ENCODE results near the gene SLC16A1.
"Not testable (repeated sequence)": the region's sequence is repeated elsewhere in the genome, so short reads cannot be mapped to it uniquely, and the experiment has no call there.

The SLC16A1 gene, protein sequence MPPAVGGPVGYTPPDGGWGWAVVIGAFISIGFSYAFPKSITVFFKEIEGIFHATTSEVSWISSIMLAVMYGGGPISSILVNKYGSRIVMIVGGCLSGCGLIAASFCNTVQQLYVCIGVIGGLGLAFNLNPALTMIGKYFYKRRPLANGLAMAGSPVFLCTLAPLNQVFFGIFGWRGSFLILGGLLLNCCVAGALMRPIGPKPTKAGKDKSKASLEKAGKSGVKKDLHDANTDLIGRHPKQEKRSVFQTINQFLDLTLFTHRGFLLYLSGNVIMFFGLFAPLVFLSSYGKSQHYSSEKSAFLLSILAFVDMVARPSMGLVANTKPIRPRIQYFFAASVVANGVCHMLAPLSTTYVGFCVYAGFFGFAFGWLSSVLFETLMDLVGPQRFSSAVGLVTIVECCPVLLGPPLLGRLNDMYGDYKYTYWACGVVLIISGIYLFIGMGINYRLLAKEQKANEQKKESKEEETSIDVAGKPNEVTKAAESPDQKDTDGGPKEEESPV
- 50.4 to 214 reads per million in 2 experiments for total RNA-seq

DNA sequence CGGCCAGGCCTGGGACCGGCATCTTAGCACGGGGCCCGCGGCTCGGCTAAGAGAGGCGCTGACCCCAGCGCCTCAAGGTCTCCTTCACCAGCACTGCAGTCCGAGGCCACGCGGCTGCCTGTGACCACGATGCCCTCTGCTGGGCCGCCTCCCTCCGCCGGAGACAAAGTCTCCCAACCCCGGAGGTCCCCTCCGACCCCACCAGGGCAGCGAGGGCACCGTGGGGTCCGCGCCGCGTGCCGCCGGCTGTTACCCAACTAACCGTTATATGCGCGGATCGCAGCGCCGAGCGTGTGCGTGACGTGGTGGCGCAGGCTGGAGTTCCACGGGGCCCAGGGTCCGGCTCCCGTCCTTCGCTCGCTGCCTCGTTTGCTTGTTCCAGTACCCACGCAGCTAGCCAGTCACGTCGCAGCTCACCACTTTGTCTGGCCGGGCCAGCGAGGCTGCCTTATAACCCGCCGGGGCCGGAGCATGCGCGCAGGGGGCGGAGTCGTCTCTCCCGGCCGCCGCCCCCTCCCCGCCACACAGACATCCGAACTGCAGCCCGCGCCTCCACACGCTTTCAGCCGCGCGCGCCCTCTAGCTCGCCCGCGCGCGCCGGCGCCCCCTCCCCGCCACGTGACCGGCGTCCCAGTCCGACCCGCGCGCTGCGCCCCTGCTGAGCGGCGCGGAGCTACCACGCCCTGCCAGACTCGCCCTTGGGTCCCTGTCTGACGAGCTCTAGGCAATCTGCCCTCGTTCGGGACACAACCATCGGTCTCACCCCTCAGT, at the start of gene SLC16A1:
Gene SLC16A1 (minus strand): TSS at position 424 of the 771 bp plus-strand sequence. CDS start 26,888 bp downstream, outside the sequence.
- peak; percentile 83 for DNase-seq (ENCODE audit: low read depth)

DNA sequence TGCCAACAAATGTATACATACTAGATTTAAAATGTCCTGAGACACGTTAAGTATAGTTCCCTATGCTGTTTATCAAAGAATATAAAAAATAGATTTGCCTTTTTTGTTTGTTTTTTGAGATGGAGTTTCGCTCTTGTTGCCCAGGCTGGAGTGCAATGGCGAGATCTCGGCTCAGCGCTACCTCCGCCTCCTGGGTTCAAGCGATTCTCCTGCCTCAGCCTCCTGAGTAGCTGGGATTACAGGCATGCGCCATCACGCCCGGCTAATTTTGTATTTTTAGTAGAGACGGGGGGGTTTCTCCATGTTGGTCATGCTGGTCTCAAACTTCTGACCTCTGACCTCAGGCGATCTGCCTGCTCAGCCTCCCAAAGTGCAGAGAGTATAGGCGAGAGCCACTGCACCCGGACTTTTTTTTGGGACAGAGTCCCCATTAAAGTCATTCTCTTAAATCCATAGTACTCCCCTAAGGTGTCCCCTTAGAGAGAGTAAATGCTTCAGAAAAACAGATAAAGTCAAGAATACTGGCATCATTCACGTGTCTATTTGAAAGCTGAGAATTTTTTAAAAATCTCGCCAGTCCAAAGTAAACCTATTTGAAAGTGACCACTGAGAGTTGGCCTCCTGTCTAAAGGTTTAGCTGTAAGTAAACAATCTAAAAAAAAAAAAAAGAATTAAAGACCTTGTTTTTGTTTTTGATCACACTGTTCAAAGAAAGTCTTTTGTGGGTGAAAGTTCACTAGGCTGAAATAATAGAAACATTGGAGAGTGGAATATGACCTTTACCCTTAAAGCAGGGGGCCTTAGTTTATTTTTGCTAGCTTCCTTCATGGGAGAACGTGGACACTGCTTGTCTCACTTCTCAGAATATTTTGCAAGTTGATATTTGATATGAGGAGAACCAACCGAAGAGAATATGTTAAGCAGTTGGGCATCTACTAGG, 48.0 kb upstream of the SLC16A1 start:
- DNase-seq (ENCODE audit: low read depth), result no peak

DNA sequence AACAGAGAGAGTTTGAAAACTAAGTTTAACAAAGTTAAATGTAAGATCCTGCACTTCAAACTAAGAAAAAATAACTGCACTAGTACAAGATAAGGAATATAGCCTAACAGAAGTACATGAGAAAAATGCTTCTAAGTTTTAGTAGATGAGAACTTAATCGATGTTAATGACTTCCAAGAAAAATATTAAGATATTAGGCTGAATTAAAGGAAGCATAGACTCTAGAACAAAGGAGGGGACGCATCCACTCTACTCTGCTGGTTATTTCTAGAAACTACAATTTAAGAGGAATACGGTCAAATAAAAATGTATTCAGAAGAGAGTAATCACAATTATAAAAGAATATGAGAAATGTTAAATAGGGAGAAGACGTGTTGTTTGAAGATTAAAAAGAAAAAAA, 46.3 kb upstream of the SLC16A1 start:
- DNase-seq (ENCODE audit: low read depth), result no peak

DNA sequence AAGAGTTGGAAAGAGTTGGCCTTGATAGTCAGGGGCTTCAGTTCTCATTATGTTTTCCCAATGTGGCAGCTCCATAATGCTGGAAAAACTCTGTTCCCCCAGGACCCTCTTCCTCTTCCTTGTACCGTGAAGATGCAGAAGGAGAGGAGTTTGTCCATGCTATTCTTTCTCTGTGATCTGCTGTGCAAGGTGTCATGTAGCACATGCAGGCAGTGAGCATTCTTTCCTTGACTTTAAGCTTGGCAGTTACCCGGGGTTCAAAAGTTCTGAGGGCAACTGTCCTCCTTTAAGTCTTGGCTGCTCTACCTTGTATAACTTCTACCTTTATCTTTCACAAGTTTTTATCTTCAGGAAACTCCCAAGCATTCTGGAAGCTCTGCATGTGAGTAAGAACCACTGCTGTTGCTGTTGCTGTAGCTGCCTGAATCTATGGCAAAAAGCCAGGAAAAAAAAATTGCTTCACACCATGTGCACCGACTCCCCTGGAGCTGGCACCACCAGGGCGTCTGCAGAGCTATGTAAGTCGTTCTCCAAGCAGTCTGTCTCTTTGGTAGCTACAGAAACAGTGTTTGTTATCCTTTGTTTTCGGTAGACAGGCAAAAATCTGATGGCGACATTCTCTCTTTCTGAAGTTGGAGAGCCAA, 42.7 kb upstream of the SLC16A1 start:
- no peak for DNase-seq (ENCODE audit: low read depth)

DNA sequence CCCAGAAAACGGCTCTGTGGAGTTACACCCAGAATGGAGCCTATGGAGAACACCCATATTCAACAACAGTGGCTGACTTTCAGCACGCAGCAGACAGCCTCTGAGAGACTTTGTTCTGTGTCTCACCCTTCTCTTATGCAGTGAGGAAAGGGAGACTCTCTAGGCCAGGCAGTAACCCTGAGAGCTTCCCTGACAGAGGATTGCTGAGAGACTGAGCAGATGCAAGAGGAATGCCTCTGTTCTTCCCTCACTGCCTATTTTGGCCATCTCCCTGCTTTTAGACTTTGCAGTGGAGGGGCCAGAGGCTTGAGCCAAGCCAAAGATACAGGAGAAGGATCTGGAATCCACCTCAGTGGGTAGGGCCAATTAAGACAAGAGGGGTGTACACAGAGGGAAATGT, 41.8 kb upstream of the SLC16A1 start:
- no peak for DNase-seq (ENCODE audit: low read depth)

DNA sequence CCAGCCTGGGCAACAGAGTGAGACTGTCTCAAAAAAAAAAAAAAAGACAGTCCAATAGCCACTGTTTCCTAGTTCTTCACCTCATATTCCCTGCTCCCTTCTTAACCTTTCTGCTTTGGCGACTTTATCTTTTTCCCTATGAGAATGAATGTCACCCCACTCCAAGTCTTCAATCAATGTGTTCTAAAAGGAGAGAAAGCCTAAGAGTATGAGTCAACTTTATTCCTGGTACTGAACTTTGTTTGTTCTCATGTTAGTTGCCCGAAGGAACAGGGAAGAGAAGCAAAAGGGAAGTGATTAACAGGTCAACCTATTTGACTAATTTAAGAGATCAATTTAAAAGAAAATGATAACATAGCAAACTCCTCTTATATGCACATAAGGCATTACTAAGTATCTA, 39.9 kb upstream of the SLC16A1 start:
- no peak for DNase-seq (ENCODE audit: low read depth)

DNA sequence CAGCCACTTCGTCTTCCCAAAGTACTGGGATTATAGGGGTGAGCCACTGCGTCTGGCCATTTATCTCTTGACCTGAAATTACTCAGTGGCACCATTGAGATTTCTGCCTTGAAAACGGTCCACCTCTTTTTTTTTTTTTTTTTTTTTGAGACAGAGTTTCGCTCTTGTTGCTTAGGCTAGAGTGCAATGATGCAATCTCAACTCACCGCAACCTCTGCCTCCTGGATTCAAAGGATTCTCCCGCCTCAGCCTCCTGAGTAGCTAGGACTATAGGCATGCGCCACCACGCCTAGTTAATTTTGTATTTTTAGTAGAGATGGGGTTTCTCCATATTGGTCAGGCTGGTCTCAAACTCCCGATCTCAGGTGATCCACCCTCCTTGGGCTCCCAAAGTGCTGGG, 39.0 kb upstream of the SLC16A1 start:
- DNase-seq (ENCODE audit: low read depth), result not testable (repeated sequence)

DNA sequence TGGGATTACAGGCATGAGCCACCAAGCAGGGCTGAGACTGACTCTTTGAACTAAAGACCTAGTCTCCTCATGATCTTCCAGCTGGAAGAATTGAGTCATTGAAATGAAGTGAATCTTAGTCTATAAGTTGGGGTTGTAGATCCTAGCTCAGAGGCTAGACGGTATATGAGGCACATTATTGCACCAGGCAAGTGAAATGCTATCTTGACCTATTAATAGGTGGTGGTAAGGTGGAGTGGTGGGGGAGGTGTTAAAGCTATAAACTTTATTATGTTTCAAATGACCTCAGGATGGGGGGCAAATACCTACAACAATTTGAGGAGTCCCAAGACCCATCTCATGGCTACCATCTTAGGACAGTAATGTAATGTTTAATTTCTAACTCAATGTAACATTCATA, 36.8 kb upstream of the SLC16A1 start:
- DNase-seq (ENCODE audit: low read depth), result no peak

DNA sequence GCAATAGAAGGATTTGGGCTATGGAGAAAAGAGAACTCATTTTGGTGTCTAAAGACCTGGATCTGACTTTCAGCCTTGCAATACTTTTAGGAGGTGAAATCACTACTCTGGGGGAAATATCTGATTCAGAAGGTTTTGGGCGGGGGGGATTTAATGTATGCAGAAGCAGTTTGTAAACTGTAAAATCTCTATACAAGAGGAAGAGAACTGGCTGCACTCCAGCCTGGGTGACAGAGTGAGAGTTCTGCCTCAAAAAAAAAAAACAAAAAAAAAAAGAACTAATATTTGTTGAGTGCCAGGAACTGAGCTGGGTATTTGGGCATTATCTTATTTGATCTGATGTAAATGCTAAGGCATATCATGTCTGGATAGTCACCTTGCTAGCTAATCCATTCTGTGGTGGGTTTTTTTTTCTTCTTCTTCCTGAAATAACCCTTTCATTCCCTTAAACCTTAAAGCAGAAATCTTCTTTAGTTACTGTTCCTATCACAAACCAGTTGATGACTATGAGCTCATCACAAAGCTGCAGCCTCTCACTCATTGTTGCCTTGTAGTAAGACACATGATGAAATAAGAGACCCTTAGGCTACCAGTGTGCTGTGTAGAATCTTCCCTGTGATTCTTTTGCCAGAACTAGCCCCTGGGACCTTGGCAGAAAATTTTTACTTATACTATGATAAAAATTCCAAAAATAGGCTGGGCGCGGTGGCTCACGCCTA, 35.6 kb upstream of the SLC16A1 start:
- no peak for DNase-seq (ENCODE audit: low read depth)

DNA sequence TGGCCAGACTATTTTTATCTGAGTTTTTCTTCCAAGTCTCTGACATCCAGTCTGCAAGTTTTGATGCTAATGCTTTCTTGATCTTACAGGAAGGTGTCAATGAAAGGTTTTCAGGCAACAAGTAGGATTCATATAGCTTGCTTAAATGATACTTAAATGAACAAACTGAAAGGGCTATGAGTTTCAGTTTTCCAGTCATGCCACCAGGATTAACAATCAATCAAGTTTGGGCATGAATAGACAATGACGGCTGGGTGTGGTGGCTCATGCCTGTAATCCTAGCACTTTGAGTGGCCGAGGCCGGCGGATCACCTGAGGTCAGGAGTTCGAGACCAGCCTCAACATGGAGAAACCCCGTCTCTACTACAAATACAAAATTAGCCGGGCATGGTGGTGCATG, 34.3 kb upstream of the SLC16A1 start:
- no peak for DNase-seq (ENCODE audit: low read depth)

DNA sequence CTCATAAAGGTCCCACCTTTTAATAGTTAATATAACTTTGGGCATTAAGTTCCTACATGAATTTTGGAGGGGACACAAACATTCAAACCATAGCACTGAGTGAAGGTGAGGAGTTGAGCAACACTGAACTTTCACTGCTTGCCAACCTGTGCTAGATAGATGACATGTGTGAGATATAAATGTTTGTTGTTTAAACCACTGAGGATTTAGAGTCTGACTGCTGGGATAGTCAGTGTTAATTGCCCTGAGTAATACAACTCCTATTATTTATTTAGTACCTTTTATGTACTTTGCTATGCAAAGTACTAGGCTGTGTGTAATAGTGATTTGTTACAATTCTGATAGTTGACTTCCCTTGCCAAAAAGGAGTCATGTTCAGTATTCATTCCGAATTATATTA, 32.4 kb upstream of the SLC16A1 start:
- no peak for DNase-seq (ENCODE audit: low read depth)

DNA sequence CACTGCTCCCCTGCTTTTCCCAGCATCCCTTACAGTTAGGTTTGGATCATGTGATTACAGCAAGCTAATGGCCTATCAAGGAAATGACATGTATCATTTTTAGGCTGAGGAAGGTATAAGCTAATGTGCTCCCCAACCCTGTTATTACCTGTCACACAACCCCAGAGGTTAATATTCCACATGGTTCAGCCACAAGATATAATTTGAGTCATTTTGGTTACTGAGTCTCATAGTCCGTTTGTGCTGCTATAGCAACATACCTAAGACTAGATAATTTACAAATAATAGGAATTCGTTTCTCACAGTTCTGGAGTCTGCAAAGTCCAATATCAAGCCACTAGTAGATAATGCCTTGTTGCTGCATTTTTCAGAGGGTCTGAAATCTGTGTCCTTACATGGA, 29.1 kb upstream of the SLC16A1 start:
- no peak for DNase-seq (ENCODE audit: low read depth)

DNA sequence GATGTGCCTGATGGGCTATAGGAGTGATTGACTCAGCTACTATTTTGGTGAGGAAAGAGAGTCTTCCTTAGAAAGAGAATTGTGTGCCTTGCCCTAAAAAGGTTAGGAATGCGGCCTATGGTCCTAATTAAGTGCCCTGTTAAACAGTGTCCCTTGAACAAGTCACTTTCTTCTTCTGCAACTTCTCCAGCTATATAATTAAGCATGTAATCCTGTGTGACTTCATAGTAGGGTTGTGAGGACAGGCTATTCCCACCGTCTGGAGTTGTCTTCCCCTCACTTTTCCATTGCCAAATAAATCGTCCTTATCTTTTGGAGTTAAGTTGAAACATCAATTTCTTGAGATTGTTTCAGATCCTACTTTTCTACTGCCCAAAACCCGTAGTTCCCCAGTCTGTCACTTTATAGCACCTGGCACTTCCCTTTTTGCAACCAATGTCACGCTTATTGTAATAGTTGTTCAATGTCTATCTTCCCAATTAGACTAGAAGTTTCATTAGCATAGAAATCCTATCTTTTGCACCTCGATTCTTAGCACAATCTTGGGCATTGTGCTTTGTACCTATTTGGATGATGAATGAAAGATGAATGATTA, 27.6 kb upstream of the SLC16A1 start:
- no peak for DNase-seq (ENCODE audit: low read depth)

DNA sequence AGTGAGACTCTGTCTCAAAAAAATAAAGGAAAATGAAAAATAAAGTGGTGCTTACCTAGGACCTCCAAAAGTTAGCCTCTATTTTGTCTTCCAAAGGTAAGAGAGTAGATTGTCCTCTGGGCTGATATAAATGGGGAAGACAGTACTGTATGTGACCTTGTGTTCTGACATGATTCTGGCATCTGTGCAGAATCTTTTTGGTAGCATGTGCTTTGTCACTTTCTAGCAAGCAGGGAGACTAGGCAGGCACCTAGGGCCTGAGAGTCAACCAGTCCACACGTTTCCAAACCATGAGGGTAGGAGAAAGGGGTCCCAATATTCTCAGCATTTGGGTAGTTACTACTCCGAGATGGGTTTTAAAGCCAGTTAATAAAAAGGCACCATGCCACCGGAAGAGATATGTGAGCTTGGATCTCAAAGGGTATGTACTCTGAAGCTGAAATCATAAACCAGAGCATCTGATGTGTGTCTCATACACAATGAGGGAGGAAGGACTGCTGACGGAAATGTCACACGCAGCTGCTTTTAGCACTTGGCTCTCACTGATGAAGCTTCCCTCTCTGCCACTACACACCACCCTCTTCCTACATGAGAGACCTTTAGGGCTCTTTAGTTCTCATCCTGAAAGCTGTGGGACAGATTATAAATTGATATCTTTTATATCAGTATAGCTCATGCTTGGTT, 27.0 kb upstream of the SLC16A1 start:
- DNase-seq (ENCODE audit: low read depth), result no peak

DNA sequence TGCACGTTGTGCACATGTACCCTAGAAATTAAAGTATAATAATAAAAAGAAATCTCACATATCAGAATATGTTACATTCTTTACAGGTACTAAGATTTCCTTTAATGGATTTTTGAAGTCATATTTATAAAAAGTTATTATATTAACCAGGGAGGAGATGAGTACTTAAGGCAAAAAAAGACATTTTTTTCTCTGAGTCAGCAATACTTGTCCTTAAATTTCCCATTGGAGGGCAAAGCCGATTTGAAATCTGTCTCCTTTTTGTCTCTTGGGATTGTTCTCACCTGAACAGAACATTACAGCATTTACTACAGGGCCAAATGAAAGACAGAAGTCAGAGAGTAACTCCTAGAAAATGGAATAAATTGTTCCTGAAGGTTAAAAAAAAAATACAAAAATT, 26.3 kb upstream of the SLC16A1 start:
- no peak for DNase-seq (ENCODE audit: low read depth)

DNA sequence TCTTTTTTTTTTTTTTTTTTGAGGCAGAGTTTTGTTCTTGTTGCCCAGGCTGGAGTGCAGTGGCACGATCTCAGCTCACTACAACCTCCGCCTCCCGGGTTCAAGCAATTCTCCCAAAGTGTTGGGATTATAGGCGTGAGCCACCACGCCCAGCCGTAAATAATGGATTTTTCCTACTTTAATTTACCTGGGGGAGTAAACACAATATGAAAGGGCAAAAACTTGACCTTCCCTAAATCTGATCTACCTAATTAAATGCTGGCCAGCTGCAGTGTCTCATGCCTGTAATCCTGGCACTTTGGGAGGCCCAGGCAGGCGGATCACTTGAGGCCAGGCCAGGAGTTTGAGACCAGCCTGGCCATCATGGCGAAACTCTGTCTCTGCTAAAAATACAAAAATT, 25.8 kb upstream of the SLC16A1 start:
- DNase-seq (ENCODE audit: low read depth), result not testable (repeated sequence)

DNA sequence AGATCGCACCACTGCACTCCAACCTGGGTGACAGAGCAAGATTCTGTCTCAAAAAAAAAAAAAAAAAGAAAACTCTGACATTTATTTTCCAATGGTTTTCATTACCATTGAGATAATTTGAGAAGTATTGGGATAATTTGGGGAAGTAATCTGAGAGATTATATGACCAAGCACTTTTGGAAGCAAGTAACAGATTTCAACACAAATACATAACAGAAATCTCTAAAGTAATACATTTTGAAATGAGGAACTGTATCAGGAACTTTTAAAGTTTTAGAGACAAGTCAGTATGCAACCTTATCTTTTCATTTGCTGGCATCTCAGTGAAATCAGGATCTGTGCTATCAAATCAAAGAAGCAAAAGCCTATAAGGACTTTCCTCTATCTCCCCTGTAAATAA, 25.4 kb upstream of the SLC16A1 start:
- DNase-seq (ENCODE audit: low read depth), result no peak

DNA sequence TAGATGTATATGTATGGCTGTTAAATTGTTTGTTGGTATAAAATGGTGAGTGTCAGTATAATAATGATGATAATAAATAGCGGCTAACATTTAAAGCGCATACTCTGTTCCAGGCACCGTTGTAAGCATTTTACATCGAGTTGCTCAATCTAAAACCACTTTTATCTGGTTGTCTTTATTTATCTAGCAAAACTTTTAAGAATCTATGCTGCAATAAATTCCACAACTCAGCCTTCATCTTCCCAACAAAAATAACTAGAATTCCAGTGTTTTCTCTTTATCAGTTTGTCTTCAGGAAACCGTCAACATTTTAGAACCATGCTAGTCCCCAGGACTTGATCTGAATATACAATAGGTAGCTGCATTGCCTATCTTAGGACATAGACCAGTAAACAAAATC, 19.3 kb upstream of the SLC16A1 start:
- DNase-seq (ENCODE audit: low read depth), result no peak

DNA sequence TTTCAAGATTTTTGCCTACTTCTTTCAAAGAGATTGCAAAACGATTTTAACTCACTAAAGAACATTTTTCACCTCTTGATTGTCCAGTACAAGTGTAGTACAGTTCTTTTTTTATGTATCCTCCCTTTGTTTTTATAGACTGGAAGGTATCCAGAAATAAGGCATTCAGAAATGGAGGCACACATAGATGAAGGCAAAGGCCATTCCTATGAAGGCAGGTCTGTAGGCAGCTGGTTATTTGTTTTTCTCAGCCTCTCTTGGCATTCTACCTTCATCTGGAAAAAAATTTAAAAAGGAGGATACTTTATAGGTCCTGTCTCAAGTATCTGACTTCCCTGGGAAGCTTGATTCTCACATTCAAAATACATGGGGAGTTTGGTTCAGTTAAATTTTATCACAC, 18.6 kb upstream of the SLC16A1 start:
- no peak for DNase-seq (ENCODE audit: low read depth)

DNA sequence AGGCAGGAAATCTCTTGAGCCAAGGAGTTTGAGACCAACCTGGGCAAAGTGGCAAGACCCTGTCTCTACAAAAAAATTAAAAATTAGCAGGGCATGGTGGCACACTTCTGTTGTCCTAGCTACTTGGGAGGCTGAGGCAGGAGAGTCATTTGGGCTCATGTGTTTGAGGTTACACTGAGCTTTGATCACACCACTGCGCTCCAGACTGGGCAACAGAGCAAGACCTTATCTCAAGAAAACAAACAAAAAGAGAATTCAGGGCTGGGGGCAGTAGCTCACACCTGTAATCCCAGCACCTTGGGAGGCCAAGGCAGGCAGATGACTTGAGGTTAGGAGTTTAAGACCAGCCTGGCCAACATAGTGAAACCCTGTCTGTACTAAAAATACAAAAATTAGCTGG, 17.8 kb upstream of the SLC16A1 start:
- DNase-seq (ENCODE audit: low read depth), result no peak

All from T follicular helper cell (primary cell).